Hippocampal formation (tissue), 2 donors: ENCODE results near the gene PRICKLE2.

Experiments used
- DNase-seq, 2 donors: peaks; one replicate each; lab custom pipeline; 2025; lab: John Stamatoyannopoulos, UW

The PRICKLE2 gene

DNA sequence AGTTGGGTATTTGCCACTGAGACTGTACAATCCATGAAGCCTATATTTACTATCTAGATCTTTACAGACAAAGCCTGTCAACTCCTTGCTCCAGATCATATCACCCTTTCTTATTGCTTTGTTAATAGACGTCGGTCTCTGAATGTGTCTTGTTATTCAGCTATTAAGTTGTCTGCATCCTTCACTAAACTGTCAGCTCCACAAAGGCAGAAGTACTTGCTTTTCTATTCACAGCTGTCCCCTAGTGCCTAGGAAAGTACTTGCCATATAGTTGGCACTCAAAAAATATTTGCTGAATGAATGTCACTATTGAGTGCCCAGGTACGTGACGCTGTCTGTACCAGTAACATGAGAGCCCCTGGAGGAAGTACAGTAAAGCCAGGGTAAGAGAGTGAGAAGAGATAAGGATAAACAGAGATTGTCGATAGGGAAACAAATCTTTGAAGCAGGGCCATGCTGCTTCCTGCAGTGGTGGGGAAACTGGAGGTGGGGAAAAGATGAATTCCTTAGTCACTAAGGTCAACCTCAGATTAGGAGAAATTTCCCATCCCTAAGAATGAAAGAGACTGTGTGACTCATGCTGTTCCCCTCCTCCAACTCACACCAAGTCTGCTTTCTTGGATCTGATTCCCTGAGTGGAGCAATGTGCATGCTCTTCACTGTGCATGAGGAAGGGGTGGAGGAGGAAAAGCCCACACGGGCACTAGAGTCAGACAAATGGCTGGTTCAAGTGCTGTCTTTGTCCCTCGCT, 36.3 kb downstream of the PRICKLE2 start:
- peak in 1 of 2 donors; percentile 38 for DNase-seq

GRCh38 chr3:64187065-64187959, 38.0 kb downstream of the PRICKLE2 start:
- peak in 1 of 2 donors; percentile 28 for DNase-seq

- DNase-seq: no peak
These were observed 38.6 kb downstream of the PRICKLE2 start for GRCh38 chr3:64186667-64187064.

GRCh38 chr3:64185436-64185835, 39.8 kb downstream of the PRICKLE2 start:
- DNase-seq: no peak

DNA sequence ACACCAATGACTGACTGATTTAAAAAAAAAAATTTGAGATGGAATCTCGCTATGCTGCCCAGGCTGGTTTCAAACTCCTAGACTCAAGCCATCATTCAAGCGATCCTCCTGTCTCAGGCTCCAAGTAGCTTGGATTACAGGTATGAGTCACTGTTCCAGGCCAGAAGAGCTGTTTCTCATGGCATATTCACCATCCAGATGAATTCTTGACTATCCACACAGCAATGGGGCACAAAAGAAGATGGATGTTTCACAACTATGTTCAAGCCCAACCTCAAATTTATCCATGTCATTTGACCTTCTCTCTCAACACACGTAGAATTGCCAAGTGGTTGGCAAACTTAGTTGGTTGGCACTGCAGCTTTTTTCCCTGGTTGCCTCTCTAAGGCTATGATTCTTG, 40.6 kb downstream of the PRICKLE2 start:
- no peak for DNase-seq

DNA sequence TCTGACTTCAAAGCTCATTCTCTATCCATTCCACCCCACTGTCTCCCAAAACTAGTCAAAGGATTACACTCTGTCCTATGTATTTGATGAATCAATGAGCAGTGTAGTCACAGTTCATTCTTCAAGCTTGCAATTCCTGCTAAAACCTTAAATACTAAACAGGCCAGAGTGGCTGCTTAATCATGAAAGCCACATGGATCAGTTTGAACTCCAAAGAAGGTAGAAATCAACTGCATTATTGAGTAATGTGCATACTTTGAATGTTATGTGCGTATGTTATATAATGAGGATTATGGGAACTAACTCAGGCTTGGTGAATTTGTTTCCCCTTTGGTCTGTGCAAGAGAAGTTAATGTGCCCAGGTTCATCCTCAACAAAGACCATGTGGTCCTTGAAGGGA, 45.4 kb downstream of the PRICKLE2 start:
- no peak for DNase-seq

GRCh38 chr3:64179249-64179648, 46.0 kb downstream of the PRICKLE2 start:
- DNase-seq: no peak

DNA sequence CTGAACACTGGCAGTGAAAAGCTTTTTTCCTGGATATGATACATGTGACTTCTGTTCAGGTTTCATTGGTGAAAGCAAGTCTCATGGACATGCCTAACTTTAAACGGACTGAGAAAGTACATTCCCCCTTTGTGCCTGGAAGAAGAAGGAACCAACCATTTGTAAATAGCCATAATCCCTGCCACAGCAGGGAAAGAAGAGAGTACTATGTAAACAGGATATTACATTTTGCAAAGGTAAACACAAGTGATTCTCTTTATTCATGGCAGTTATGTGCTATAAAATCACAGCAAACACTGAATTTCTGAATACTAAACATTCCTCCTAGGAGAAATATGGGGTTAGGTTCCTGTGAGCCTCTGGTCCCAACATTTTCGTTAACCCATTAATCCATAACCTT, 46.8 kb downstream of the PRICKLE2 start:
- DNase-seq: no peak

DNA sequence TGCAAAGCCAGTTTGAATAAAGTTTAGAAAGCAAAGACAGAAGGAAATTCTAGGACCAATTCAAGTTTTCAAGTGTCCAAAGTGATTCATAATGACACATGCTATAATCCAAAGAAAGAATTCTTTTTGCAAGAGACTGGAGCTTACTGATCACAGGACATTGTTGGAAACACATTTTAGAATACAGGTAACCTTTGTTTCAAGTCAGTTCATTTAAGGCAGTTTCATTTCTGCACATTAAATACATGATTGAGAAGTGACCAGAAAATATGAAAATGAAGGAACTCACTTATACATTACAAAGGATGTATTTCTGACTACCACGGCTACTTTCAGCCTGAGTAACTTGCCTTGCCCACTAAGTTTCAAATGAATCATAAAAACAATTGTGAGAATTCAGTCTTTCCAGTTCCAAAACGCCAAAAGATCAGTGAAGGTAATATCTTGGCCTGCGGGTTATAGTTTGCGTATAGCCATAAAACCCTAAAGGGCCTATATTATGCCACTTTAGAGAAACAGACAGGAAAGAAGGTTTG, 48.7 kb downstream of the PRICKLE2 start:
- DNase-seq: no peak

- no peak for DNase-seq
These were observed 50.9 kb downstream of the PRICKLE2 start for GRCh38 chr3:64174328-64174727.

DNA sequence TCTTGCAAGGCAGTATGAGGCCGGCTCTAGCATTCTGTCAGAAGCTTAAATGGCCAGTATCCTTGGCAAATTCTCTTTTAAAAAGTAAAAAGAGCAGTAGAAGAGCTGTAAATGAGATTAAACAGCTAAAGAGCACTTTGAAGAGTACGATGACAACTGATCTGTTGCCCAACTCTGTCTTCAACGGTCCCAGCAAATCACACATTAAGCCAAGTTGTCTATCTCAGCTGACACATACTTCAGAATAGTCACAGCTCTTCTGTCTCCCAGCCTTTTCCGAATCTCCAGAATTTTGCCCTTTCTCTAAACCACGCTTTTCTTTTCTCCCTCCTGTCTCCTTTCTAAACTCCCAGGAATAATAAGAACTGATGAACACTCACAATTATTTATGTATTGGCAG, 51.7 kb downstream of the PRICKLE2 start:
- no peak for DNase-seq

GRCh38 chr3:64170270-64170669, 55.0 kb downstream of the PRICKLE2 start:
- DNase-seq: no peak

GRCh38 chr3:64167868-64168267, 57.4 kb downstream of the PRICKLE2 start:
- no peak for DNase-seq

DNA sequence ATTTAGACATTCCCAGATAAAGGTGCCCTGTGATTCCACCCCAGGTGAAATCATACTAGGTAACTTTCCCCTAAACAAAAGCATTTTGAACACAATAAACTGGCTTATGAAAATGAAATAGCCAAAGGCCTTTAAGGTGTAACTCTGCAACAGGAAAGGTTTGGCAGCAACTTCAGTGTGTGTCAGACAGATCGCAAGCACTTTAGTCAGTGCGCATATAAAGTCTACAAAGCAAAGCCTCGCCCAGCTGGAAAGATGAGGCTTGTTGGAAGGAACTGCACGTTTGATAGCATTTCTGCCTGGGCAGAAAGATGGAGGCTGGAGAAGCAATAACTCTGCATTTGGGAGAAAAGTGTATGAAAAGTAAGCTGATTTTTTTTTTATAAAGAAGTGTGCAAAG, 57.9 kb downstream of the PRICKLE2 start:
- no peak for DNase-seq

DNA sequence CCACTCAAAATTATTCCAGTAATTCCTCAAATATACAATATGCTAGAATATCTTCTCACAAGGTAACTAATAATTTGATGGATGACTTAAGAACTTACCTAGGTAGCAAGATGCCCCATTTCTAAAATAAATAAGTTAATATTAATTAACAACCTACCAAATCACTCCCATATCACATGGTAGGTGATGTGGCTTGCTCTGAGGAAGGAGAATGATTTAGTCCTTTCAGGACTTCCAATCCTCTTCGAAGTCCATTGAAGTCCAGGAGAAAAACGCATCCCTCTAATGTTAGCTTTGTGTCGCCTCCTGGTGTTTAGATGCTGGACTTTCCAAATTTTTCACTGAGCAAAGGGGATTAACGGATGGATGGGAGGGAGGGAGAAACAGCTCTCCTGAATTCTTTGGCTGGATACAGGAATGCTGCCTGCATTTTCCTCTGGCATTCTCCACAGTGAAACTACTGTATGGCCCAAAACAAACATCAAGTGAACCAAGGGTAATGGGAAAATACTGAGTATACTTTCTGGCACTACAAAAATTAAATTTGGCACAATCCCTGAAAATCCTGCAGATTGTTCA, 58.6 kb downstream of the PRICKLE2 start:
- DNase-seq: no peak

DNA sequence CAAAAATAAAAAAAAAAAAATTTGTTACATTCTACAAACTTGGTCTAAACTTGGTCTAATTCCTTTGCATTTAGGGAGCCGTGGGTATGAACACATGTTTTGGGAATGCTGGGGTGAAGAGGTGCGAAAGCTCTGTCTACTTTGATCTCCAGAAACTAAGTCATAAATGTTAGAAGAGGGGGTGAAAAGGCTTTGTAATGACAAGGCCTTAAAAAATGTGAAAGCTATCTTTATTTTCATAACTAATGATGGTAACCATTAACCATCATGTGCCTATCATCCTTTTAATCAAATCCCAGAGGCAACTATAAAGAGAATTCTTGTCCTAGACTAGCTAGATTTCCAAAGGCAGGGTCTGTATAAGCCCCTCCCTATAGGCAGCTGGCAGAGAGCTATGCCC, 60.9 kb downstream of the PRICKLE2 start:
- no peak for DNase-seq

DNA sequence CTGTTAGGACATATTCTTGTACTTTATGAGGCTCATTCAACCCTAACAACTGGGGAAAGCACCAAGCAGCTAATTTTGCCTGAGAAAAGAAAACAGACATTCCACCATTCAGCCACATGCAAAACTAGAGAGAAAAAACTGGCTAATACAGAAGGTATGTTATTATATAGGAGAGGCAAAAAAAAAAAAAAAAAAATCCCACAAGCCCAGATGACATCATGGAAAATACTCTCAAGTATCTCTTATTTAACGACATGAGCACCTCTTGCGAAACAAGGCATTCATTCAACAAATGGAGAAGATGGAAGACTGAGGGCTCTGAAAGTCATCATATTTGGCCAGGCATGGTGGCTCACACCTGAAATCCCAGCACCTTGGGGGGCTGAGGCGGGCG, 61.5 kb downstream of the PRICKLE2 start:
- no peak for DNase-seq

DNA sequence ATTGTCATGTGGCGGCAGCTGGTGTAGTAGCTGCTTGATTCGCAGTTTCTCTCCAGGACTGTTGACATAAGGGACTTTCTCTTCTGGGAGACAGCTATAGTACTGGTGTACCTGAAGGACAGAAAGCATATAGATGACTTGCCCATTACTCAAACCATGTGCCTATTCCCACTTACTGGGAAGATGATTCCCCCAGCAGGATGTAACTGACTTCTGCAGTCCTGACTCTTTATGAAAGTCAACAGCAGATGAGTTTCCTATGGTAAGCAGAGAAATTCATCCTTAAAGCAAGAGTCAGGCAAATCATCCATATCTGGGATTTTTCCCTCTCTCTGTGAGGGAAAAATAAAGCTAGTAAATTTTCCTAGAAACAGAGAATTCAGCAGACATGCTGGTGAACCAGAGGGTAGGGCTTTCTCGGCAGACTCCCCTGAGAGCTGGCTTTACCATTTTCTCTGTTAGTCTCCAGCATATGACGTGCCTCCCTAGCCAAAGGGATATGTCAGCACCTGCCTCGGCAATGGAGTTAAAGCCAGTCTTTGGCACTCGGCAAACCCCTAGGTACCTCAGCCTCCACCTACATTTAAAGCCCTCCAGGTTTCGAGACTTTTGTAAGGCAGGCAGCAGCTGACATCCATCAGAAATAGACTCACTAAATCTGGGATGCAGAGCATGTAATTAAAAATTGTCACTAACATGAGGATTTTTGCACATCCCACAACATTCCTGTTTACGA, 62.1 kb downstream of the PRICKLE2 start:
- no peak for DNase-seq

- no peak for DNase-seq
These were observed 63.7 kb downstream of the PRICKLE2 start for GRCh38 chr3:64161481-64161952.

DNA sequence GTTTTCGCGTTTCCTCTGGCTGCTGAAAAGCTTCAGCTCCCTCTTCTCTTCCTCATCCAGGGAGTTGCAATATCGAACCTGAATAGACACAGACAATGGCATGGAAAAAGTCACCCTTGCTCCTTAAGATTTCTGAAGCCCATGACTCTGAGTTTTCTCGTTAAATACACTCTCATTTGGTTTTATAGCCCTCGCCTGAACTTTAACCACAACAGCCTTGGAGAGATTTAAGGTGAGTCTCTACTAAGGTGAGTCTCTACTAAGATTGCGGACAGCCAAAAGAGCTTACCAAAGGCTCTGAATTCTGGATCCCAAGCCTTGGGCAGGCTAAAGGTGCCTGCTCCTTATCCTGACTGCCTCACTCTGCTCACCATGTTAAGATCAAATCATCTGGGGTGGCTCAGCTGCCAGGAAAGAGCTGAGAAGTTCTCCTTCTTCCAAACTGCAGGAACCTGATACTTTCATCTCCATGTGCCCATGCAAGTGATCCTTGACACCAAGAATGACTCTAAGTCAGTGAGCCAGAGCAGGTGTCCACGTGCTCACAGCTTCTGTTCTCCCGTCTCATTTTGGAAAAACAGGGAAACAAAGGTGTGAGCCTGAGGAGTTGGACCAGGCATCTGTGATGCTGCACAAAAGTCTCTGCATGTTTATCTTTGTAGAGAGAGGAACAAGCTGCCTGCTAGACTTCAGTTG, 65.1 kb downstream of the PRICKLE2 start:
- no peak for DNase-seq

DNA sequence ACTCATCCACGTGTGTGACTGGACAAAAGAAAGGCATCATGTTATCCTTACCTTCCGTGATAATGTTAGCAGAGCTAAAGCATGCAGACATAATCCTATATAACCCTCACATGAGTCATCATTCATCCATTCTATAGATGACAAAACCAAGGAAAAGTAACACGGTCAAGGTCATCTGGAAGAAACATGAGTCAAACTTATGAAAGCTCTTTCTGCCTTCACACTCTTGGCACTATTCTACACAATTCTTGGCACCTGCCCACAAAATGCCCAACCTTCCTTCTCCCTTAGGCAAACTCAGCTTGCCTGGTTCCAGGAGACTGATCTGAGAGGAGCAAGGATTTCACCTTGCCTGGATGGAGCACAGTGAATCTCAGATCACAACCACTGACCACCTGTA, 66.9 kb downstream of the PRICKLE2 start:
- DNase-seq: no peak
